Activated gamma-delta T cell treated with anti-CD3 and anti-CD28 coated beads, Interleukin-2, amount 50 U/mL, for 16 hours (primary cell): ENCODE measurements around the gene SCAPER.

Source experiments
- DNase-seq: peaks from one replicate; pipeline ENCODE4 v3.0.0-alpha.2; 2020; ENCODE audit warnings: low read depth

Gene SCAPER

DNA sequence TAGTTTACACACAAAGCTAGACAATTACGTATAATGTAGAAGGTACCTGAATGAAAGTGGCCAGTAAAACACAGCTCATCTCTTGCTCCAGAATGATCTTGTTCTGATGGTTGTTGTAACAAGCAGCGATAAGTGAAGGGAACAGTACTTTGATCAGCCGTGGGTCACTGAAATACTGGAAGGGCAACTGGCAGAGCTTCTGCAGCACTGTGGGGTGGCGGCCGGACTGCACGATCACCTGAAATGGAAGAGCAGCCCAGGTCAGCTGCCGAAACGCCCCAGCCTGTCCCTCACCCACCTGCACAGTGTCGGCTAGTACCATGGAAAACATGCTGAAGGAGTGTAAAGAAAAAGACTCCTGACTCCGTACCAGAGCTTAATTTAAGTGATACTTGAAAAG is 551.2 kb downstream of the SCAPER start:
- no peak for DNase-seq

DNA sequence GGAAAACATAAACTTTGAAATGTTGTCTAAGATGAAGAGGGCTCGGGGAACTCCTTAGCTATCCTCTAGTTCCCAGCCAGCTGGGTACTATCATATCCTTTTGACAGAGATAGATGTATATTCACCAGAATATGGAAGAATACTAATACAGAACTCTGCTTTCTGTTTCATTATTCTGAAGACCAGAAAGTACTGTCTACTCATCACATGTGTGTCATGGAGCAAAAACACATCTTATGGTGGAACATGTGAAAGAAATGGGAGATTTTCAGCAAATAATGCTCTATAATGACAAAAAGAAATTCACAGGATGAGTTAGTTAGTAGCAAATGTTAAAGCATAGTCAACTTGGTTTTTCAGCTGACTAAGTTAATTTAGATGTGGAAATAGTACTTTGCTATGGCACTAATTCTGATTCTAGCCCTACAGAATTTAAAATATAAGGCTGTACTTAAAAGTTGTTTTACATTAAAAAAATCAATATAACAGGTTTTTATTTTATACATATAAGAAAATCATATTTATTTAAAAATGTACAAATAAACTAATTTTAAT is 552.0 kb downstream of the SCAPER start:
- DNase-seq: no peak

DNA sequence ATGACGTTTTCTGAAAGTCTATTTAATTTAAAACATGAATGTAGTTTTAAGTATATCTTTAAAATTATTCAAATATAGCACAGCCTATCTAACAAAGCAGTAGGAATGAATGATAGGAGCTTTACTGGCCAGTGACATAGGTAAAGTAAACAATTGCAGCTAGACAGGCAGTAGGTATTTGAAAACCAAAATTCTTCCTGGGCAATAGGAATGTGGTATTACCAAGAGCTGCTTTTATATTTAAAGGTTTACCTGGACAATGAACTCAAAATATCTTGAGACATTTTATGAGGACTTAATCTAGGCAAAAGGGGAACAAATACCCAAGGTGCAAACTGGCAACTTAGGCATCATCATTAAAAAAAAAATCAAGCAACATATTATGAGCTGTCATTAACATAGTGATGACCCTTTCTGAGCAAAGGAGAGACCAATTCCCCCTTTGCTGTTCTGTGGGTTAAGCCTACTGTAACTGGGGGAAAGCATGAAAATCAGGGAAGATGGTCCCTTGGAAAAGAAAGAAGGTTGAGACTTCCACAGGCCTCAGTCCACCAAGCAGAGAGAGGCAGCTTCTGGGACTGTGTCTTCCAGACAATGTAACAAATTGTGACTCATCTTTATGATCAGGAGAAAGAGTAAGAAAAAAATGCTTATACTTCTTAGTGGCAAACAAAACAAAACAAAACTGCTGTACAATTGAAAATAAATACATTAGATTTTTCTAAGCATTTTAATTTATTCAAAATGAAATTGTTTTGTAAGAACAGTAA is 555.7 kb downstream of the SCAPER start:
- no peak for DNase-seq

DNA sequence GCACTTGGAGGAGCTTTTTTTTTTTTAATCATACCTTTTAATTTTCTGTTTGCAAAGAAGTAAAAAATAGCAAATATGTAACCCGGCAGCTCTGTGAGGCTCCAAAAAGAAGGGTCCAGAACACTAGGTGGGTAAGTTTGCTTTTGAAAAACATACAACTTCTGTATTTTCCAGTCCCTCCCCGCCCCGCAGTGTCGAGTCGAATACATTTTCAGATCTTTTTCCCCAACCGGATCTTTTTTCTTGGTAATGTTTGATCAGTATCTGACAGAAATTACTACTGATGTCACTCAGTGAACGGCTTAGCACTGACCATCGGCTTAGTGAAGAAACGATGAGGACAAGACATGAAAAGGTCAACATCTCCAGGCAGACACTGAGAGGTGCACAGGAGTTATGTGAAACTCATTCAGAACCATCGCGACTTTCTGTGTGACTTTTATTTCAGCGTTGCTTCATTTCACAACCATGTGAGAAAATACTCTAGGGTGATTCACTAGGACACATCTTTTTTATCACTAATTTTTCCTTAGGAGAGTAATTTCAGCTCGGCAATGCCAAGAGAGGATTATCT is 557.6 kb downstream of the SCAPER start:
- DNase-seq: no peak

DNA sequence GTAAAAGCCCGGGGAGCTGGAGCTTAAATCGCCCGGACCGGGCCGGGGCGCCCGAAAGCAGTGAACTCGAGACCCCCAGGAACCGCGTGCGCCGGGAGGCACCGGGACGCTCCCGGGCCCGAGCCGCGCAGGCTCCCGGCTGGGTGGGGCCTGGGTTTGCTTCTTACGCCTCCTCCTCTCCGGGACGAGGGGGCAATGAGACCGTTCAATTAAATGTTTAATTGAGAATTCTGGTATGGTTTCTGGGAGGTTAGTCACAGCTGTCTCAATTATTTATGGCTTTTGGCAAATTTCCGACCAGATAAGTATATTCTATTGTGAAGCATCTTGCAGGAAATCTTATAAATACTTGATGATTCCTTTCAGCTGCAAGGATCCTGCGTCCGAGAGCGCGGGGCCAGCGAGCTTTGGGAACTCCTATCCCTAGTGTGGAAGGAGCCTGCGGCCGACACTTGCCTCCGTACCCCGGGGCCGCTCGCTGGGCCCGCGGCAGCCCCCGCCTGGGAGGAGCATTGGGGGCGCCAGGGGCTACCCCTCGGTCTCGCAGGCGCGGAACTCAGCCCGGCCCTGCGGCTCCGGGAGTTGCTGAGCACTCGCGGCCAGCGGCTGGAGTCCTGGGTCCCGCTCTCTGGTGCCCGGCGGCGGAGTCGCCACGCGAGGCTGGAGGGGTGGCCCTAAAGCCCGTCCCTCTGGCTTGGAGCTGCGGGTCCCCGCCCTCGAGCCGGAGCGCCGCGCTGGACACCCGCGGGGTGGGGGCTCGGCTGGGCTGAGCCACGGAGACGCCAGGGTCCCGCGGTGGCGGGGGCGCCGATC is 558.3 kb downstream of the SCAPER start:
- no peak for DNase-seq

DNA sequence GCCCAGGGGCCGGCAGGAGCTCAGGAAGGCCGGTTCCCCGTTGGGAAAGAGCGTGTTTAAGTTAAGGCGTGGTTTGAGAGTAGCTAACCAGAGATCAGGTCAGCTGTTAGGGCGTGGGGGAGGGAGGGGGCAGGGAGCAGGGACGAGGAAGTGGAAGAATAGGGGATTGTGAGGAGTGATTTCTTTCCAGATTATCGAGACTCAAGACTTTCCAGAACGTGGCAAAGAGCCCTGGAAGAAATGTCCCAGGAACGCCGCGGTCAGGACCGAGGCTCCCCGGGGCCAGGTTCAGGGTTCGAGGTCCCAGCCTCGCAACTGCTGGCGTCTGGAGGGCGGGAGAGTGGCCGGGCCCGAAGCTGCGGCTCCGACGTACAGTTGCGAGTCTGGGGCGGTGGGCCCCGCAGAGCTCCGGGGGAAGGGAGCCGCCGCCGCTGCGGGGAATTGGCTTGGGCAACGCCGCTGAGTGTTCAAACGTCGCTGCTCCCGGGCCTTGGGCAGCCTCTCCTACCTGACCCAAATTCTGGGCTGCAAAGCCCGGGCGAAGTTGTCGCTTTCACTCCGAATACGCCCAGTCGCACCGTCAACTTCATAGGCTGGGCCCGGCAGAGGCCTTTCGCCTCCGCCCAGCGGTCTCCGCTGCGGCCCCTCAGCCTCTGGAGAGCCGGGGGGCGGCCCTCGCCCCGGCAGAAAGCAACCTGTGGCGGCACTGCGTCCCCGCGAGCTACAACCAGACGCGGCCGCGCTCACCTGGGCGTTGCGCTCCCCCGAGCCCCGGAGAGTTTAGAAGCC is 559.1 kb downstream of the SCAPER start:
- DNase-seq: no peak

DNA sequence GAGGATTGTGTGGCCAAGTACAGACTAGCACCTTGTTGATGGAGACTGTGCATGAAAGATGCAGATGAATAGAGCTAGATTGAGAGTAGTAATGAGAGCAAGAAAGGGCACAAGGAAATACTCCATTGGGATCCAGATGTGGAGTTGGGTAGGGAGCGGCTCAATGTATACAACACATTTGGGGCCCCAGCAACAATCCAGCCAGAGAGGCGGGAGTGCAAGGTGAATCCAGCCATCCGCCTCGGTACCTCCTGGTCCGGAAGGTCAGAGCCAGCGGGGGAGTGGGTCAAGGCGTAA is 559.6 kb downstream of the SCAPER start:
- DNase-seq: no peak

DNA sequence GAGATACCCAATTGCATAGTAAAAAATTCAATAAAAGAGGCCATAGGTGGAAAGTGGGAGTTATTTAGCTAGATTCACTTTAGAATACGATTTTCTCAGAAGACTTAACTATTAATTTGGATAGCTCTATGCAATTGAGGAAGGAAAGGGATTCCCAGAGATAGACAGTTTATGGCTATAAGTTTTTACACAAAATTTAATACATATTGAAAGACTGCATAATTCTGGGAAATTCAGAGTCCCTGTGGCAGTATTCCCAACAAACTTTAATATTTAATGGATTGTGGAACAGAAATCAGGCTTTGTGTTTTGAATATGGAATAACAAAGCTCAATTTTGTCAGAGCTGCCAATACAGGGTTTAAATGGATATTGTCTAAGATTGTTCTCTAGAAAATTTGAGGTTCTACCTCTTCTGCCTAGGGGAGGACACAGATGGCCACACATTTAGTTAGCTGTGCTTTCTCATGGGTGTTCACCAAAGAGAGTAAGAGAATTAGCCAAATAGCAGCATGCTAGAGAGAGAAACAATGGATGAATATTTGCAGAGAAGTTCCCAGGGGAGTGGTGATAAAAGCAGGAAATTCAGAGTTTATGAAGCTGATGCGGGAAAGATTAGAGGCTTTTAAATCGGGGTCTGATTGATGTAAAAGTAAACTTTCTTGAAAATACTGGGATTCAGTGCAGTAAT is 560.1 kb downstream of the SCAPER start:
- no peak for DNase-seq

DNA sequence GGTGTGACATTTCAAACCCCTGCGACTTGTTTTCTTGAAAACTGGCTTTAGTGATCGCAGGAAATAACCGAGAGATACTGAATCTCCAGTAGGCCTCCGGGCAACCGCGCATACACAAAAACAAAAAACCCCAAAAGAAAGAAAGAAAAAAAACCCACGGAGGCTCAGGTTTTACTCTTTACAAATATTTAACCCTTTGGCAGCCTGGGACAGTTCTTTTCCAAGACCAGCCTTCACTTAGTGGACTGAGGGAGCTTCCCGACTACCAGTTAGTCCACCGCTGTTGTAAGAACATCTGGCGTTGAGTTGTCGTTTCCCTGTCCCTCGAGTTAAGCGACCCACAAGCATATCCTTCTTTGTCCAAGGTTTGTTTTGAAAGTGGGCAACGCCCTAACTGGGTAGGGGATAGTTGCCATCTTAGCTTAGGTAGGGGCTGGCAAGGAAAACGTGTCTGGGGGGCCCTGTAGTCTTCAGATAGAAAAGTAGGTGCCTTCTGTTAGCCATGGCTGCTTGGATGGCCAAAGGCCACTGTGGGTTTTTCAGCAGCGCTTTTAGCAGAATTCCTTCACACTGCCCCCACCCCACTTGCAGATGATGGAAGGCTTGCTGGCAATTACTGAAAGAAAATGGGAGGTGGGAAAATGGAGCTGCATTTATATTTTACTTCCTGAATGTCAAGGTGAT is 561.7 kb downstream of the SCAPER start:
- no peak for DNase-seq

DNA sequence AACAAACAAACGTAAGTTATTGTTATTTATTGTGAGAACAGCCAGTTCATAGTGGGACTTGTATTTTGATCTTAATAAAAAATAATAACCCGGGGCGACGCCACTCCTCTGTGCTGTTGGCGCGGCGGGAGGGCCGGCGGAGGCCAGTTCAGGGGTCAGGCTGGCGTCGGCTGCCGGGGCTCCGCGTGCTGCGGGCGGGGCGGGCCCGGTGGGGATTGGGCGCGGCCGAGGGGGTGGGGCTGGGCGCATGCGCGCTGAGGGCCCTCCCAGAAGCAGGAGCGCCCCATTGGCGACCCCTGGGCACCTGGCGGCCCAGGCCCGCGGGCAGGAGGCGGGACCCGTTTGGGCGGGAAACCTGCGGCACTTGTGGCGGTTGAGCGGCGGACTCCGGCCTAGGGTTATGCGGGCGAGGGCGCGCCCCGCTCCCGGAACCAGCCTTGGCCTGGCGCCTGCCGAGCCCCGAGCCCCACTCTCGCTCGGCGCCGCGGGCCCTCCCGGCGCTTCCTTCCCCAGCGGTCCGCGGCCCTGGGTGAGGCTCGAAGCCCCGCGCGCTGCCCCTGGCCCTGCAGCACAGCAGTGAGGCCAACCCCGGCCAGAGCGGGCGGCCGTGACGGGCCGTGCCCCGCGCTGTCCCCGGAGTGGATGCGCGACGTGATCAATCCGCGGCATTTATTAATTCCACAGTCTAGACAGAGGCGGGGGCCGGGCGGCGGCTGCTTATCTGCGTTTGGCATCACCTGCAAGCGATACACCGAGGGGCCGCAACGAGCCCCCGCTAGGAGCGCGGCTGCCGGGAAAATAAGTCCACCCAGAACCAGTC is 562.5 kb downstream of the SCAPER start:
- no peak for DNase-seq

DNA sequence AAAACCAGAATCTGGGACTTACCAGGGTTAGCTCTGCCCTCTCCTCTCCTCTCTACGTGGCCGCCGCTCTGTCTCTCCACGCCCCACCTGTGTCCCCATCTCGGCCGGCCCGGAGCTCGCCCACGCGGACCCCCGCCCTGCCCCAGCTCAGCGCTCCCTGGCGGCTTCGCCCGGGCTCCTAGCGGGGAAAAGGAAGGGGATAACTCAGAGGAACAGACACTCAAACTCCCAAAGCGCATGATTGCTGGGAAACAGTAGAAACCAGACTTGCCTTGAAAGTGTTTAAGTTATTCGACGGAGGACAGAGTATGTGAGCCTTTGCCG is 563.1 kb downstream of the SCAPER start:
- no peak for DNase-seq

DNA sequence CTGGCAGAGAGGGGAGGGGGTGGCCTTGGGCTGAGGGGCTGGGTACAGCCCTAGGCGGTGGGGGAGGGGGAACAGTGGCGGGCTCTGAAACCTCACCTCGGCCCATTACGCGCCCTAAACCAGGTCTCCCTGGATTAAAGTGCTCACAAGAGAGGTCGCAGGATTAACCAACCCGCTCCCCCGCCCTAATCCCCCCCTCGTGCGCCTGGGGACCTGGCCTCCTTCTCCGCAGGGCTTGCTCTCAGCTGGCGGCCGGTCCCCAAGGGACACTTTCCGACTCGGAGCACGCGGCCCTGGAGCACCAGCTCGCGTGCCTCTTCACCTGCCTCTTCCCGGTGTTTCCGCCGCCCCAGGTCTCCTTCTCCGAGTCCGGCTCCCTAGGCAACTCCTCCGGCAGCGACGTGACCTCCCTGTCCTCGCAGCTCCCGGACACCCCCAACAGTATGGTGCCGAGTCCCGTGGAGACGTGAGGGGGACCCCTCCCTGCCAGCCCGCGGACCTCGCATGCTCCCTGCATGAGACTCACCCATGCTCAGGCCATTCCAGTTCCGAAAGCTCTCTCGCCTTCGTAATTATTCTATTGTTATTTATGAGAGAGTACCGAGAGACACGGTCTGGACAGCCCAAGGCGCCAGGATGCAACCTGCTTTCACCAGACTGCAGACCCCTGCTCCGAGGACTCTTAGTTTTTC is 563.6 kb downstream of the SCAPER start:
- DNase-seq: no peak

DNA sequence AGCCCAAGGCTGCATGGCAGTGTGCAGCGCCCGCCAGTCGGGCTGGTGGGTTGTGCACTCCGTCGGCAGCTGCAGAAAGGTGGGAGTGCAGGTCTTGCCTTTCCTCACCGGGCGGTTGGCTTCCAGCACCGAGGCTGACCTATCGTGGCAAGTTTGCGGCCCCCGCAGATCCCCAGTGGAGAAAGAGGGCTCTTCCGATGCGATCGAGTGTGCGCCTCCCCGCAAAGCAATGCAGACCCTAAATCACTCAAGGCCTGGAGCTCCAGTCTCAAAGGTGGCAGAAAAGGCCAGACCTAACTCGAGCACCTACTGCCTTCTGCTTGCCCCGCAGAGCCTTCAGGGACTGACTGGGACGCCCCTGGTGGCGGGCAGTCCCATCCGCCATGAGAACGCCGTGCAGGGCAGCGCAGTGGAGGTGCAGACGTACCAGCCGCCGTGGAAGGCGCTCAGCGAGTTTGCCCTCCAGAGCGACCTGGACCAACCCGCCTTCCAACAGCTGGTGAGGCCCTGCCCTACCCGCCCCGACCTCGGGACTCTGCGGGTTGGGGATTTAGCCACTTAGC is 564.3 kb downstream of the SCAPER start:
- DNase-seq: no peak

DNA sequence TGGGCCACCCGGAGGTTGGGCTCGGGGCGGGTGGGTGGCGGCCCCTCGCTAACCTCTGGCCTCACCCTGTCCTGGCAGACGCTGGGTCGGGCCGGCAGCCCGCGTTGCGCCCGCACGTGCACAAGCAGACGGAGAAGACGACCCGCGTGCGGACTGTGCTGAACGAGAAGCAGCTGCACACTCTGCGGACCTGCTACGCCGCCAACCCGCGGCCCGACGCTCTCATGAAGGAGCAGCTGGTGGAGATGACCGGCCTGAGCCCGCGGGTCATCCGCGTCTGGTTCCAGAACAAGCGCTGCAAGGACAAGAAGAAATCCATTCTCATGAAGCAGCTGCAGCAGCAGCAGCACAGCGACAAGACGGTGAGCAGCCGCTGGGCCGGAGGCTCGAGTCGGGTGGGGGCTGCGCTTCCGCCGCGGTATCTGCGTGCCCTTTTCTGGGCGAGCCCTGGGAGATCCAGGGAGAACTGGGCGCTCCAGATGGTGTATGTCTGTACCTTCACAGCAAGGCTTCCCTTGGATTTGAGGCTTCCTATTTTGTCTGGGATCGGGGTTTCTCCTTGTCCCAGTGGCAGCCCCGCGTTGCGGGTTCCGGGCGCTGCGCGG is 564.8 kb downstream of the SCAPER start:
- DNase-seq: no peak

DNA sequence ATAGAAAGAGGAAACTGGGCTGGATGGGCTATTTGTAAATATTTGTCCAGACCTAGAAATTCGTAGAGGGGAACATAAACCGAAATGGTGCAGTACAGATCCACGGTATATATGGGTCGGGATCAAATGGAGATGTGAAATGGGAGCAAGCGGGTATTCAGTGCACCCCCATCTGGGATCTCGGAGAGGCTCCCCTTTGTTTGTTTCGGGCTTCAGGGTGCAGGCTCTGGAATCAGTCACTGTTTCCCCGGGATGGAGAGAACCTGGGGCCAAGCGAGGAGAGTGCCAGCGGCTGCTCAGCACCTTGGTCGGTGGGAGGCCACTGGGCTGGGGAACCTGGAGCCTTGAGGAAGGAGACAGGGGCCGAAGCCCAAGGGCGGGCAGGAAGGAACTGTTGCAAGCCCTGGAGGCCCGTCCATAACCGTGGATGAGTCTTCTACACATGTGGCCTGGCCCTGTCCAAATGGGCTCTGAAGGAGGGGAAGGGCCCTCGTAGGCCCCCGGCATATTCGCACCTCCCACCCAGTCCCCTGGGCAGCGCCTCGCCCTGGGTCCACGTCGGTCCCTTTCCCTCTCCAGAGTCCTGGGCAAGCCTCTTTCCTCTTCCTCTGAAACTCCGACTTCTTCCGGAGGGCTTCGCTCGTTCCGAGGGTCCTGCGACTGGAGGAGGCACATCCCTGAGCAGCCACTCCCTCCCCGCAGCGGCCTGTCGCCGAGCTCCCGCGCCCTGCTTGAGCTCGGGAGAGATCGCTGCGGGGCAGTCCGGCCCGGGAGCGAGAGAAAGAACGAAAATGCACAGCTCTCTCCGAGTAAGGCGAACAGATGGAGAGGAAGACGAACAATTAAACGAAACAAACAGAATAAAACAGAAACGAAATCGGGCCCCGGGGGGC is 565.6 kb downstream of the SCAPER start:
- DNase-seq: no peak

DNA sequence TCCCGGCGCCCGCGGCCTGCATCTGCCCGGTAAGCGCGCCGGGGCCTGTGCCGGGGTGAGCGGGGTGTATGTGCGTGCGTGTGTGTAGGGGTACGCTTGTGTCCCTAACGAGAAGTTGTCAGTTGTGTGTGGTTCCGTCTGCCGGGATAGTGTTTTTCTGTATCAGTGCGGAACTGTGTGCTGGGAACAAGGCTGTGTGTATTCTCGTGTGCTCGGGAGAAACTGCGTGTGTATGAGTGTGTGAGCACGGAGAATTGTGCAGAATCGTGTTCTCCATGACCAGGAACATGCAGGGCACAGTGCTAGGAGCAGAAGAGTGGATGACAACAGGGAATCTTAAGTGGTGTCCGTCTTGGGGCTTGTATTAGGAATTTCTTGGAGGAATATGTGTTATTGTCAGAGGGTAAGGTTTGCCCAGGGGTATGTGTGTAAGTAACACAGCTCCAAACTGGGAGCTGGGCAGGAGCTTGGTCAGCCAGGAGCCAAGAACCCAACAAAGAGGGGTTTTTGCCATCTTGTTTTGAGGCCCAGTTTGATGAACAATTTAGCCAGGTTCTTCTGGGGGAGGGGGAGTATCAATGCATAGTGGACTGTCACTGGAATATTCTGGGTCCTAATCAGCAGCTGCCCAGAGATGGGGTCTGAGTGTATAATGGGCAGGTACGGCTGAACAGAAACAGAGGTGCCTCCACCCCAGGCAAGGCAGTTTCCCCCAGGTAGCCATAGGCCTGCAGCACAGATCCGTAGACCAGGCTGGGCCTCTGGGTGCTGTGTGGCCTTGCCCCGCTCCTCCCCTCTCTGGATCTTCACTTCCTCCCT is 566.4 kb downstream of the SCAPER start:
- no peak for DNase-seq
